NCI-H146 treated with DMSO at 0.1 percent for 48 hours (cell line): ENCODE data around the gene PCYOX1L.

Source experiments
- DNase-seq: peaks from one replicate; lab custom pipeline; 2025; ENCODE audit not compliant: unreplicated experiment; lab: John Stamatoyannopoulos, UW

The PCYOX1L gene

DNA sequence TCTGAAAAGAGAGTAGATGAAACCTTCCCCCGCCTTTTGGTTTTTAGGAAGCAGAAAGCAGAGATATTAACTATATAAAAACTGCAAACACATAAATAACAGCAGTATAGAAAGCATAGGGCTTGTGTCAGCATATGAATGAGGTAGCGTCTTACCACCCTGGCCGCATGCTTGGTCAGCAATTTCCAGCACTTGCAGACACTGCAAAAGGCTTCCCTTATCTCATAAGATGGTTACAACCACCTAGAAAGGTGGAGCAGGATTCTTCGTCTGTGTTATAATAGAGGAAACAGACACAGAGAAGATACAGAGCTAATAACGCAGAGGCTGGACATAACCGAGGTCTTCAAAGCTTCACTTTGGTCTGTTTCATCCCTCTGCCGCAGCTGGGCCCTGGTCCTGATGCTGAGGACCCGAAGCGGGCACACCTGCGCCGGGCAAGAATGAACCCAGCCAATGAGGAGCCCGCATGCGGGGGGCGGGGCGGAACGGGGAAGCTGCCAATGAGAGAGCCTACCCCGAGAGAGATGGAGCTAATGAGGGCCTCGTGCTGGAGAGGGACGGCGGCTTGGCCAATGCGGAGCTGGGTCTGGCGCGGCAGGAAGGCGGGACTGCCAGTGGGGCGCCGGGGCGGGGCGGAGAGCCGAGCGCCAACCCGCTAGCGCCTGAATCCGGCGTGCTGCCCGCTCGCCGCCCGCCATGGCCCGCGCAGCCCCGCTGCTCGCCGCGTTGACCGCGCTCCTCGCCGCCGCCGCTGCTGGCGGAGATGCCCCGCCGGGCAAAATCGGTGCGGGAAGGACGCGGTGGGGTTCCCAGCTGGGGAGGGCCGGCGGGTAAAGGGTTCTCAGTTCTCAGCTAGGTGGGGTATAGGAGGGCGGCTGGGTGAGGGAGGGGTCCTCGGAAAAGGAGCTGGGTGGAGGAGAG, at the start of gene PCYOX1L:
Gene PCYOX1L, plus strand, starts transcription at position 677 of the 924 bp plus-strand sequence. Its CDS starts 23 bp downstream, at position 700.
- DNase-seq = peak; percentile 94

DNA sequence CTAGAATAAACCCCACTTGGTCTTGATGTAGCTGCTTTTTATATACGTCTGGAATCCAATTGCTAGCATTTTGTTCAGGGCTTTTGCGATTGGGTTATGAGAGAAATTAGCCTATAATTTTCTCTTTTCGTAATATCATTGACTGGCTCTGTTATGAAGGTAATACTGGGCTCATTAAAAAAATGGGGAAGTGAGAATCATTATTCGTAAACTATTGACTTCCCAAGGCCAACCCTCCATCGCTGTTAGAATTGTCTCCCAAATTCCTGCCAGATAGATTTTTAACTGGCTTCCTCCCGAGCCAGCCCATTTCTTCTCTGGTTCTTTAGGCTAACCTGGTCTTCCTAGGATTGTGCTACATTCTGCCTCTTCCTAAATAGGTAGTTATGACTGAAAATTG, 48.5 kb upstream of the PCYOX1L start:
- DNase-seq = no peak

DNA sequence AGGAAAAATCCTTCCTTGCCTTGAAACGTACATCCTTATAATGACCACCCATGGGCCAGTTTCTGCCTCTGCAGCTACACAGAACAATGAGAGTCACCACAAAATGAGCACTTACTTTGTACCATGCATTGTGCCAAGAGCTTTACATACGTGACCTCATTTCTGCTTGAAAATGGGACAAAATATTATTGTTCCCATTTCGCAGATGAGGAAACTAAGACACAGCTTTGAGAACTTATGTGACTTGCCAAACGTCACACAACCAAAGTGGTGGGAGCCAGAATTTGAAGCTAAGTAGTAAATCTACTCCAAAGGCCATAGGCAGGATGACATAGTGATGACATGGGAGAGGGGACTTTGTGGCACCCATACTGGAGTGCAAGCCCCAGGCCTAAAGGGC, 47.4 kb upstream of the PCYOX1L start:
- DNase-seq = no peak

DNA sequence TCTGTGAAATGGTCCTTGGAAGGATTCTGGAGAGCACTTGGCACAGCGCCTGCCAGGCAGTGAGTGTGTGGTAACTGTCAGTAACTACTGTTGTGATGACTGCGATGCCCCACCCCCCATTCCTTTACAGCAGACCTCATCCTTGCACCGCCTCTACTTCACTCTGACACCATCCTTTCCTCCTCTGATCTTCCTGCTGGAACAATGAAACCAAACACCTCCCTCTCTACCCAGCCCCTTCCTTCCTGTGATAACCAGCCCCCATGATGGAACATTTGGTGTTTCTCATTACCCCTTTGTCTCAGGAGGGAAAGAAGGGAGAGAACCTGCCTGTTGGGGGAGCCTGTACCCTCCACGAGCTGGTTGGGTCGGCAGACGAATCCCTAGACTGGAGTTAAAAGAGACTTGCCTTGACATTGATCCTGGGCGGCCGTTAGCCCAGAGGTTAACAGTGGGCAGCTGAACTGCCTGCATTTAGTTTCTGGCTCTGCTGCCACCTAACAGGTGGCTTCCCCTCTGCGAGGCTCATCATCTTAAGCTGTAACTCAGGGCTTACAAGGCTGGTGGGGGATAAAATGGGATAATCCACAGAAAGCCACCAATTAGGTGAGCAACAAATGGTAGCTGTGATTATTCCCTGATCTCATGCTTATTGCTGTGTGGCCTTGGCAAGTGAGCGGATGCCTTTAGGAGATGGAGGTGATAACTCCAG, 46.7 kb upstream of the PCYOX1L start:
- no peak for DNase-seq

- no peak for DNase-seq
These were observed 44.5 kb upstream of the PCYOX1L start for GRCh38 chr5:149313151-149313841.

DNA sequence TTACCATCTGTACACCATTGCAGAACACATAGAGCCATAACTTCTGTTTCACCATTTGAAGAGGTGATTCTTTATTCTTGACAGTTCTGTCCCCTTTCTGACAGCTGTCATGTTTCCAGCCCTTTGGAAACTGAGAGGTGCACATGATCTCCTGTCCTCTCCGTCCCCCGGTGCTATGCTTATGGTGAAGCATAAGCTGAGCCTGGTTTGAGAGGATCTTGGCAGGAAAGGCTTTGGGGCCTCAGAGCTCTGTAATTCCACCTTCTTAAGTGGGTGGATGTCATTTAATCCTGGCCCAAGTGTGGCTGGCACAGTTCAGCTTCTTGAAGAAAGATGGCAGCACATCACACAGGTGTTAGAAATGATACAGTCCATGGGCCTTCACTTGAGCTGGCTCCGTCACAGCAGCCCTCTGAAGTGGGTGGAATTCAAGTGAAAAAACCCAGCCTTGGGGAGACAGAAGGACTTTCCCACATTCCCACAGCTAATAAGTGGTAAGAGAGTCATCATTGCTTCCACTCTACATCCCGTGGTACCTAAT, 43.2 kb upstream of the PCYOX1L start:
- DNase-seq = no peak

DNA sequence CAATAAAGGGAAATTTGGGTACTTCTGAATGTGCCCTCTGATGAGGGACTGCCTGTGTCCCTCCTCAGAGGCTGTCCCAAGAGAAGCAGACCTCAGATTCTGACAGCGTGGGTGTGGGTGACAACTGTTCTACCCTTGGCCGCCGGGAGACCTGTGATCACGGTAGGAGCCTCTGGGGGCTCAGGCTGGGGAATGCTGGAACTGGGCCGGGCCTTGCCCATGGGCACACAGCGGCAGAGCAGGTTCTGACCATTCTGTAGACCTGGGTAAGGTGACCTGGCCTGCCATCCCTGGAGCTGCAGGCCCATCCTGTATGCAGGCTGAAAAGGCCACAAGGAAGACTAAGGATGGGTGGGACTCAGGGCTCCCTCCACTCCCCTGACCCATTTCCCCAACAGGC, 42.1 kb upstream of the PCYOX1L start:
- no peak for DNase-seq

DNA sequence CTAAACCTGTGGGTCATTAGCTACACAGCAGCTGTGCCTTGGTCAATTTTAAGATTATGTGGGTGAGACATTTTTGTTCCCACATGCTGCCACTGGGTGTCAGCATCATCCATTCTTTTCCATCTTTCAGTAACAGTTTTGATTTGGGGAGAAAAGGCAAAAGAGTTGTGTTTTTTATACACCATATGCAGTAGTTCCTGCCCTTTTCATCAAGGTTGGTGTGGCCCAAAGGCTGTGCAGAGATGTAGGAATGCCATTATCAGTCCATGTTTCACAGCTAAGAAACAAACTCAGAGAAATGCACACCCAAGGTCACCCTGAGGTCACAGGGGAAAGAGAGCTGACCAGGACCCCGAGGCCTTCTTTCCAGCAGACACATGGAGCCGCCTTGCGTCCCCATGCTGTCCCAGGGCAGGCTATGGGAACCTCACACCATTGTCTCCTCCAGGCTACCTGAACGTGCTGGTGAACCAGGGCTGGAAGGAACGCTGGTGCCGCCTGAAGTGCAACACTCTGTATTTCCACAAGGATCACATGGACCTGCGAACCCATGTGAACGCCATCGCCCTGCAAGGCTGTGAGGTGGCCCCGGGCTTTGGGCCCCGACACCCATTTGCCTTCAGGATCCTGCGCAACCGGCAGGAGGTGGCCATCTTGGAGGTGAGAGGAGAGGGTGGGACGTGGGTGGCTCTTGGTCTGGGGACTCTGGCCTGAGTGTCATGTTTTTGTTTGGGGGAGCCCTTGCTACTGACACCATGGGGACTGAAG, 40.4 kb upstream of the PCYOX1L start:
- DNase-seq = peak; percentile 4

DNA sequence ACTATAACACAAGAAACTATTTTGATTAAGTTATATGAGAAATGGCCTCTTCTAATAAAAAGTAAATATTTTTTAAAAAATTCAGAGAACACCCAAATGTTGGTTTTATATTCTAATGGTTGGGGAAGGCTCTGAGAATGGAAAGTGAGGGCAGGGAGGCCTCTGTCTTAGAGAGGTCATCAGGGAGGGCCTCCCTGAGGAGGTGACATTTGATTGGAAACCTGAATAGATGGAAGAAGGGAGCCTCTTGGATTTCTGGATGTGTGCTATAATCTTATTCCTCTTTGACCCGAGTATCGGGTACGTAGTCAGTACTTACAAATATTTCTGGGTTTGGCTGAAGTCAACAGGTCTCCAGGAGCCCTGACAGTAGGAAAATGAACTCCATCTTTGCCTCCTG, 38.7 kb upstream of the PCYOX1L start:
- DNase-seq = no peak

DNA sequence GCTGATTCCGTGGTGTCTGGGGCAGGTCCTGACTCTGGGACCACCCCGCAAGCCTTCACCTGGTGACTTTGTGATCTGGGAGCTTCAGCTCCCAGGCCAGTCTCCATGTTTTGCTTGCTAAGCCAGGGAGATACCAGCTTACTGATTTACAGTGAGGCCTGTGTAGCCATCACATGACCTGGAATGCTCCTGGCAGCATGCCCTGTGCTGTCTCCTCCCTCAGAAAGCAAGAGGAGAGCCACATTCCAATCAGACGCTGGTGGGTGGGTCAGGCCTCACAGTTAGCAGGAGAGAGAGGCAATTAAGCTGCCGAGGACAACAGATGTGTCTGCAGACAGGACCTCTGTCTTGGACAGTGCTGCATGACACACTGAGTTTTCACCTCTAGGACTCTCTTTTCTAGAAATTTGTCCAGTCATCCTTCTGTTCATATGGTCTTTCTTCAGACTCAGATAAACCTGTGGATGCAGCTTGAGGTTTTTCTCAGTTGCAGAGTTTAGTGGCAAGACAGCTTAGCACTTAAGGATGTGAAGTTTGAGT, 37.0 kb upstream of the PCYOX1L start:
- DNase-seq = peak; percentile 26

DNA sequence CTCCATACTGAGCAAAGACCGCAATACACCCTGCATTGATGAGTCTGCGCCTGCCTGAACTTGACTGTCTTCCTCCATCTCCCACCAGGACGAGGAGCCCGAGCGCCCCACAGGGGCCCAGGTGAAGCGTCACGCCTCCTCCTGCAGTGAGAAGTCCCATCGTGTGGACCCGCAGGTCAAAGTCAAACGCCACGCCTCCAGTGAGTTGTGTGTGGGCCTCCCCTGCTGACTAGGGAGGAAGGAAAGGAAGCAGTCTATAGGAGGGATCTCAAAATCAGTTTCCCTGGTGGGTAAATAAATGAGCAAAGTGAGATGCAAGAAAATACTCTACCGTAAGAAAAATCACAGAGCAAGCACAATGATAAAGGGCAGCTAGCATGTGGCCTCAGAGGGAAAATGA, 35.3 kb upstream of the PCYOX1L start:
- no peak for DNase-seq

- DNase-seq = no peak
These were observed 34.6 kb upstream of the PCYOX1L start for GRCh38 chr5:149323210-149323609.

GRCh38 chr5:149323621-149324205, 34.1 kb upstream of the PCYOX1L start:
- DNase-seq = no peak

DNA sequence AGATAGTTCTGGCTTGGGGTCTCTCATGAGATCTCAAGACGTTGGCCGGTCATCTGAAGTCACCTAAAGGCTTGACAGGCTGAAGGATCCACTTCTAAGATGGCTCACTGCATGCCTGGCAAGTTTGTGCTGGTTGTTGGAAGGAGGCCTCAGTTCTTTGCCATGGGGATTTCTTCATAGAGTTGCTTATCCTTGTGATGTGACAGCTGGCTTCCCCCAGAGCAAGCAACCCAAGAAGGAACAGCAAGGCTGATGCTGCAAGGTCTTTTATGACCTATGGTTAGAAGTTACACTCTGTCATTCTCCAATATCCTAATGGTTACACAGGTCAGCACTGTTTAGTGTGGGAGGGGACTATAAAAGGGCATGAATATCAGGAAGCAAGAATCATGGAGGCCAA, 33.2 kb upstream of the PCYOX1L start:
- DNase-seq = no peak

DNA sequence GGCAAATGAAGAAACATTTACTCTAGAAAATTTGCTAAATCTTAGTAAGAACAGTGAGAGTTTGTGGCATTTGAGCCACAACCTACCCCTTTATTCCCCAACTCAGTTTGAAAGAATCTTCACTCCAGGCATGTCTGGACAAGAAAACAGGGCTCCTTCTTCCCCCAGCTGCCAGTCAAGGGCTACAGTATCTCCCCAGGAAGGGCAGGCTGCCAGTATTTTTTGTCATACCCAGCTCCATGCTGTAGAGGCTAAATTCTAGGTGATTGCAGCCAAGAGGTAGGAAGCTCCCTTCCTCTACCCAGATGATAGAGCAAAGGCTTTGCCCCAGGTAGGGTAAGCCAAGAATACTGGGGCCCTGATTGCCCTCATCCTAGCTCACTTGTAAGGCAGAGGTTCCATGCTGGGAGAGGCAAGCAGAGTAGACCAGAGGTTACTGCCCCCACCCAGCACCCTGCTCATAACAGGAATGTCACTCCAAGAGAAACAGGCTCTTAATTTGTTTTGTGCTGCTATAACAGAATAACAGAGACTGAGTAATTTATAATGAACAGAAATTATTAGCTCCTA, 32.6 kb upstream of the PCYOX1L start:
- no peak for DNase-seq

- DNase-seq = no peak
These were observed 32.0 kb upstream of the PCYOX1L start for GRCh38 chr5:149325894-149326293.

DNA sequence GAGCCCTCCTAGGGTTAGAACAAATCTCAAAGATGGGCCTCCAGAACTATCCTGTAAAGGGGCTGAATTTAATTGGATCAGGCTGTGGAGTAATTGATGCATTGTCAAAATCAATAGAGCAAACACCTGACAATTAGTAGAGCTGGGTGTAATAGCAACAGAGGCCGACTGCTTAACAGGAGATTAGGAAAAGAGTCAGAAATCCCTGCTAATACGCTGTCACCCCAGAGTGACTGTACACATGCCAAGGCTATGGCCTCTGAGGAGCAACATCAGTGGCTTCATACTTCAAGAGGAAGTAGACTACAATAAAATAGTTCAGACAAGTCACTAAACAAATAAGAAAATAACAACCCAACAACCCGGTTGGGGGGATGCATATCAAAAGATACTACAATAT, 31.2 kb upstream of the PCYOX1L start:
- DNase-seq = peak; percentile 25

- DNase-seq = no peak
These were observed 29.7 kb upstream of the PCYOX1L start for GRCh38 chr5:149328177-149328576.

DNA sequence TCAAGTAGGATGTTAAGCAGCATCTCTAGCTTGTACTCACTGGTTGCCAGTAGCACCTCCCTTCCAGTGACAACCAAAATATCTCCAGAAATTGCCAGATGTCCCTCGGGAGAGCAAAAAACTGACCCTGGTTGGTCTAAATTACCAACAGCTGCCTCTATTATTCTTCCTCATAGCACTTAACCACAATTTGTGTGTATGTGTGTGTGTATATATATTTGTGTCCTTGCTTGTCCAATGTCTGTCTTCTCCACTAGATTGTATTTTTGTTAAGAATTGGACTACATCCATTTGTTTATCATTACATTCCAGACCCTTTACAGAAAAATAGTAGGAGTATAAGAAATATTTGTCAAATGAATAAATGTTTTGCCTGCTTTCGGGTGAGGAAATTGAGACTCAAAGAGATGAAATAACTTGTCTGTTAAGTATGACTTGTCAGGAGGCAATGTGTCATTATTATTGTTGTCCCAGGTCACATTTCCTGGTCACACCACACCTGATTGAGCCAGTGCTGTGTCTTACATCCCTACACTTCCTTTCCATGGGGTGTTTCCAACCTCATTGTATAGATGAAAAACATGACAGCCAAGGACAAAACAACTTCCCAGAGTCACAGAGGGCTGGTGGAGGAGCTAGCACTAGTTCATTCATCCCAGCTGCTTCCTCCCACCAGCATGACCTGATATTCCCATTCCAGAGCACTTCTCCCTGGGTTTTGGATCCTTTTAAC, 24.0 kb upstream of the PCYOX1L start:
- DNase-seq = no peak
